Neural cell (in vitro differentiated cells): ENCODE measurements around the gene ZNF425. TPM values are rescaled to one million over a fixed set of nuclear protein-coding genes. Genes with fewer than 3 reads are reported as not detected.
A peak's percentile ranks its signal among the peaks of the same experiment; 100 is the strongest.

ENCODE experiments used
- H2AFZ ChIP-seq: fragments of 200-600, 300-800 bp; sonication (generic), shearing (Covaris generic); 2 replicates; pipeline ENCODE4 v1.6.0; 2014; ENCODE audit warnings: low read depth, mild to moderate bottlenecking, antibody characterized with exemption, low read length, moderate library complexity
- H3F3A ChIP-seq: fragments of 200-600 bp; shearing (Covaris generic); 2 replicates; pipeline ENCODE4 v1.6.1; 2016; ENCODE audit warnings: mild to moderate bottlenecking, moderate library complexity, mixed read lengths, antibody characterized with exemption, low read length; ENCODE audit not compliant: insufficient read depth, poor library complexity, severe bottlenecking
- H3K27ac ChIP-seq: fragments of 200-600, 300-800 bp; sonication (generic), shearing (Covaris generic); 2 replicates; pipeline ENCODE4 v1.5.1; 2014; ENCODE audit warnings: mild to moderate bottlenecking, low read length, moderate library complexity
- H3K27me3 ChIP-seq: fragments of 300-800, 200-600 bp; sonication (generic), shearing (Covaris generic); 2 replicates; pipeline ENCODE4 v1.6.0; 2014; ENCODE audit warnings: mild to moderate bottlenecking, low read depth, low read length, moderate library complexity; ENCODE audit not compliant: insufficient read depth
- H3K36me3 ChIP-seq: fragments of 300-800, 200-600 bp; sonication (generic), shearing (Covaris generic); 2 replicates; pipeline ENCODE4 v1.5.1; 2014; ENCODE audit warnings: mild to moderate bottlenecking, antibody characterized with exemption, low read length, moderate library complexity; ENCODE audit not compliant: insufficient read depth
- H3K4me2 ChIP-seq: fragments of 300-800, 200-600 bp; sonication (generic), shearing (Covaris generic); 2 replicates; pipeline ENCODE4 v1.6.0; 2014; ENCODE audit warnings: mild to moderate bottlenecking, low read length
- H3K4me3 ChIP-seq: fragments of 300-800, 200-600 bp; sonication (generic), shearing (Covaris generic); 2 replicates; pipeline ENCODE4 v1.5.1; 2014; ENCODE audit warnings: mild to moderate bottlenecking, low read length, moderate library complexity
- H3K79me2 ChIP-seq: fragments of 200-600 bp; shearing (Covaris generic); replicated peaks from 2 replicates; pipeline ENCODE4 v1.6.0; 2014; ENCODE audit warnings: mild to moderate bottlenecking, low read length, moderate library complexity; ENCODE audit not compliant: insufficient read depth
- H3K9ac ChIP-seq: fragments of 300-800, 200-600 bp; sonication (generic), shearing (Covaris generic); 2 replicates; pipeline ENCODE4 v1.6.1; 2016; ENCODE audit warnings: mild to moderate bottlenecking, low read length, mixed read lengths
- H3K9me2 ChIP-seq: fragments of 200-600 bp; shearing (Covaris generic); 2 replicates; pipeline ENCODE4 v1.6.1; 2016; ENCODE audit warnings: mild to moderate bottlenecking, low read length, mixed read lengths; ENCODE audit not compliant: insufficient read depth
- H3K9me3 ChIP-seq: fragments of 200-600, 300-800 bp; sonication (generic), shearing (Covaris generic); 2 replicates; pipeline ENCODE4 v1.6.1; 2016; ENCODE audit warnings: mild to moderate bottlenecking, mixed run types, low read length, moderate library complexity, mixed read lengths
- H4K20me1 ChIP-seq: fragments of 200-600 bp; shearing (Covaris generic); 2 replicates; pipeline ENCODE4 v1.6.1; 2016; ENCODE audit warnings: mild to moderate bottlenecking, mixed run types; ENCODE audit not compliant: insufficient read depth
- EP300 ChIP-seq: fragments of 450-650 bp; conservative IDR thresholded peaks from 2 replicates; pipeline ENCODE4 v1.6.1; 2014; ENCODE audit warnings: antibody characterized with exemption, mild to moderate bottlenecking, moderate library complexity; ENCODE audit not compliant: poor library complexity, severe bottlenecking
- EZH2 ChIP-seq: fragments of 200-600, 300-800 bp; shearing (Covaris generic), sonication (generic); IDR thresholded peaks from 2 replicates; pipeline ENCODE4 v1.6.1; 2014; ENCODE audit warnings: antibody characterized with exemption, low read length, borderline replicate concordance, mild to moderate bottlenecking; ENCODE audit not compliant: insufficient read depth, poor library complexity, severe bottlenecking
- MXI1 ChIP-seq: fragments of 450-650 bp; conservative IDR thresholded peaks from 2 replicates; pipeline ENCODE4 v1.6.1; 2014; ENCODE audit warnings: antibody characterized with exemption, mild to moderate bottlenecking; ENCODE audit not compliant: poor library complexity, severe bottlenecking
- POLR2AphosphoS5 ChIP-seq: IDR thresholded peaks from 2 replicates; pipeline ENCODE4 v1.6.1; 2012
- RAD21 ChIP-seq: fragments of 450-650 bp; conservative IDR thresholded peaks from 2 replicates; pipeline ENCODE4 v1.6.1; 2014; ENCODE audit warnings: antibody characterized with exemption, mild to moderate bottlenecking, moderate library complexity
- SMC3 ChIP-seq: fragments of 450-650 bp; conservative IDR thresholded peaks from 2 replicates; pipeline ENCODE4 v1.6.1; 2014; ENCODE audit warnings: antibody characterized with exemption, mild to moderate bottlenecking, moderate library complexity; ENCODE audit not compliant: poor library complexity
- TAF1 ChIP-seq: IDR thresholded peaks from 2 replicates; pipeline ENCODE4 v1.6.1; 2012; ENCODE audit warnings: low read depth
- polyA plus RNA-seq: library from polyadenylated mRNA; depleted of rRNA; stranded (reverse); fragments of >200 nt; gene quantifications from 2 replicates; pipeline ENCODE4 v1.2.3, GENCODE V29; 2014
- TF ChIP-seq, protein P1 (sequence below): IDR thresholded peaks from 2 replicates; pipeline ENCODE4 v1.6.1; 2012; ENCODE audit warnings: borderline replicate concordance
- TF ChIP-seq, protein P2 (sequence below): fragments of 450-650 bp; IDR thresholded peaks from 2 replicates; pipeline ENCODE4 v1.5.1; 2014; ENCODE audit warnings: antibody characterized with exemption, mild to moderate bottlenecking, moderate library complexity; ENCODE audit not compliant: poor library complexity, severe bottlenecking

The ZNF425 gene
- polyA plus RNA-seq, 1 donor from 2014 or later: 5.1 TPM

DNA sequence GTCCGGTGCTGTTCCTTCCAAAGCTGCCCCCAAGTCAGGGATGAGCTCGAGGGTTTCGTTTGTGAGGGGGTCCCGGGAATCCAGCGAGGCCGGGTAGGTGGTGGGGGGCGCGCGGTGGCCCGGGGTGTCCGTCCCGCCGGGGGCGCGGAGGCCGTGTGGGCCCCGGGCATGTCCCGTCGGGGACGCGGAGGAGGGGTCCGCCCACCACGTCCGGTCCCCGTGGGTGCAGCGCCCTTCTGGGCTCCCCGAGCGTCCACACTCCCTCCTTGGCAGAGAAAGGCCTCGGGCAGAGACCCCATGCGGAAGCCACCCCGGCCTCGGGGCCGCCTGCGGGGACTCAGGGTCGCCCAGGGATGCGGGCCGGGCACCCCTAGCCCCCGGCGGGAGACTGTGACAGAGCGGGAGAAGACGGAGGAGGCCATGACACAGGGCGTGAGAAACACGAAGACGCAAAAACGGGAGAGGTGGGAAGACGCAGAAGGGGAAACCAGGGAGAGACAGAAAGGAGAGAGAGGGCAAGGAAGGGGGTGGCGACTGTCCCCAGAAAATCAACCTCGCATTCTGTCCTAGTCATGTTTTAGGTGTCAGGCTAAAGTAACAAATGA lies 640 bp upstream of the ZNF425 start:
- H3K27me3 ChIP-seq: no peaks in the 10 kb centered on the region
- TF ChIP-seq SMC3 (no peak), POLR2AphosphoS5 (no peak), EZH2 (no peak), MXI1 (no peak), EP300 (no peak), RAD21 (no peak), TAF1 (no peak)
- TF ChIP-seq, protein P1, sequence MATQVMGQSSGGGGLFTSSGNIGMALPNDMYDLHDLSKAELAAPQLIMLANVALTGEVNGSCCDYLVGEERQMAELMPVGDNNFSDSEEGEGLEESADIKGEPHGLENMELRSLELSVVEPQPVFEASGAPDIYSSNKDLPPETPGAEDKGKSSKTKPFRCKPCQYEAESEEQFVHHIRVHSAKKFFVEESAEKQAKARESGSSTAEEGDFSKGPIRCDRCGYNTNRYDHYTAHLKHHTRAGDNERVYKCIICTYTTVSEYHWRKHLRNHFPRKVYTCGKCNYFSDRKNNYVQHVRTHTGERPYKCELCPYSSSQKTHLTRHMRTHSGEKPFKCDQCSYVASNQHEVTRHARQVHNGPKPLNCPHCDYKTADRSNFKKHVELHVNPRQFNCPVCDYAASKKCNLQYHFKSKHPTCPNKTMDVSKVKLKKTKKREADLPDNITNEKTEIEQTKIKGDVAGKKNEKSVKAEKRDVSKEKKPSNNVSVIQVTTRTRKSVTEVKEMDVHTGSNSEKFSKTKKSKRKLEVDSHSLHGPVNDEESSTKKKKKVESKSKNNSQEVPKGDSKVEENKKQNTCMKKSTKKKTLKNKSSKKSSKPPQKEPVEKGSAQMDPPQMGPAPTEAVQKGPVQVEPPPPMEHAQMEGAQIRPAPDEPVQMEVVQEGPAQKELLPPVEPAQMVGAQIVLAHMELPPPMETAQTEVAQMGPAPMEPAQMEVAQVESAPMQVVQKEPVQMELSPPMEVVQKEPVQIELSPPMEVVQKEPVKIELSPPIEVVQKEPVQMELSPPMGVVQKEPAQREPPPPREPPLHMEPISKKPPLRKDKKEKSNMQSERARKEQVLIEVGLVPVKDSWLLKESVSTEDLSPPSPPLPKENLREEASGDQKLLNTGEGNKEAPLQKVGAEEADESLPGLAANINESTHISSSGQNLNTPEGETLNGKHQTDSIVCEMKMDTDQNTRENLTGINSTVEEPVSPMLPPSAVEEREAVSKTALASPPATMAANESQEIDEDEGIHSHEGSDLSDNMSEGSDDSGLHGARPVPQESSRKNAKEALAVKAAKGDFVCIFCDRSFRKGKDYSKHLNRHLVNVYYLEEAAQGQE: no peak
- TF ChIP-seq, protein P2, sequence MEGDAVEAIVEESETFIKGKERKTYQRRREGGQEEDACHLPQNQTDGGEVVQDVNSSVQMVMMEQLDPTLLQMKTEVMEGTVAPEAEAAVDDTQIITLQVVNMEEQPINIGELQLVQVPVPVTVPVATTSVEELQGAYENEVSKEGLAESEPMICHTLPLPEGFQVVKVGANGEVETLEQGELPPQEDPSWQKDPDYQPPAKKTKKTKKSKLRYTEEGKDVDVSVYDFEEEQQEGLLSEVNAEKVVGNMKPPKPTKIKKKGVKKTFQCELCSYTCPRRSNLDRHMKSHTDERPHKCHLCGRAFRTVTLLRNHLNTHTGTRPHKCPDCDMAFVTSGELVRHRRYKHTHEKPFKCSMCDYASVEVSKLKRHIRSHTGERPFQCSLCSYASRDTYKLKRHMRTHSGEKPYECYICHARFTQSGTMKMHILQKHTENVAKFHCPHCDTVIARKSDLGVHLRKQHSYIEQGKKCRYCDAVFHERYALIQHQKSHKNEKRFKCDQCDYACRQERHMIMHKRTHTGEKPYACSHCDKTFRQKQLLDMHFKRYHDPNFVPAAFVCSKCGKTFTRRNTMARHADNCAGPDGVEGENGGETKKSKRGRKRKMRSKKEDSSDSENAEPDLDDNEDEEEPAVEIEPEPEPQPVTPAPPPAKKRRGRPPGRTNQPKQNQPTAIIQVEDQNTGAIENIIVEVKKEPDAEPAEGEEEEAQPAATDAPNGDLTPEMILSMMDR: no peak
- peak overlapping the region; percentile 90 for H2AFZ ChIP-seq
- peak overlapping the region; percentile 97 for H3K9ac ChIP-seq
- H3K27ac ChIP-seq: peak overlapping the region; percentile 88
- H3K4me3 ChIP-seq: peak overlapping the region; percentile 96
- H3K9me2 ChIP-seq: no peaks in the 10 kb centered on the region
- no peaks in the 10 kb centered on the region for H4K20me1 ChIP-seq
- peak overlapping the region; percentile 39 for H3K4me2 ChIP-seq
- no peaks in the 10 kb centered on the region for H3K36me3 ChIP-seq
- no peaks in the 10 kb centered on the region for H3F3A ChIP-seq
- H3K79me2 ChIP-seq: no peaks in the 10 kb centered on the region
- no peaks in the 10 kb centered on the region for H3K9me3 ChIP-seq

DNA sequence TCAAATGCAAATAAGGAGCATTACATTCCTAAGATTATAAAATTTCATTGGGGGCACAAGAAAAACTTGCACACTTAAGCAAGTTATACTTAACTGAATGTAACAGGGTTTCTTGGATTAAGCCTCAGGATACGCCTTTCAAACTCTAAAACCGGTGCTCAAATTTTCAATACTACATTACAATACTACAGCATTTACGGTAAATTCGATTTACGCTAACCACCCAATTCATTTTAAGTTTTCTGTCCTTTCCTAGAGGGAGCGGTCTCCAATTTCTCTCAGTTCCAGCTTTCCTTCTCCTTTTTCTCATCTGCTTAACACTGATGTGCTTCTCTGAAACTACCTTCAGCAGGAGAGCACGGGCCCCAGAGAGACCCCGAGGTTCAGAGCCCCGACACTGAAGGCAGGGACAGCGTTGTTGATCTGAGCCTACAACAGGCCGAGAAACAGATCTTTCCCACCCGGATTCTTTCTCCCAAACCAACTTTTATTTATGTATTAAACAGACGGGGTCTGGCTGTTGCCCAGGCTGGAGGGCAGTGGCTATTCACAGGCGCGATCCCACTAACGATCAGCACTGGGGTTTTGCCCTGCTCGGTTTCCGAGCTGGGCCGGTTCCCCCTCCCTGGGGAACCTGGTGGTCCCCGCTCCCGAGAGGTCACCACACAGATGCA lies 798 bp downstream of the ZNF425 start:
- Histone ChIP-seq H2AFZ (peak overlapping the region; percentile 100), H3K9ac (peak overlapping the region; percentile 97), H3K9me3 (no peaks in the 10 kb centered on the region), H3K27ac (peak overlapping the region; percentile 88), H3K4me3 (peak overlapping the region; percentile 96), H3K27me3 (no peaks in the 10 kb centered on the region), H3K4me2 (peak overlapping the region; percentile 96), H3K9me2 (no peaks in the 10 kb centered on the region), H3K36me3 (no peaks in the 10 kb centered on the region), H4K20me1 (no peaks in the 10 kb centered on the region), H3K79me2 (no peaks in the 10 kb centered on the region), H3F3A (no peaks in the 10 kb centered on the region)
- TF ChIP-seq POLR2AphosphoS5 (no peak), EZH2 (no peak), RAD21 (no peak), SMC3 (no peak), EP300 (no peak), MXI1 (no peak), TAF1 (no peak)
- TF ChIP-seq, protein P2: no peak
- TF ChIP-seq, protein P1: no peak
